GM19238 (cell line): Measurements from ENCODE around the gene SMURF2.

Experiments used
- DNase-seq: peaks from one replicate; pipeline ENCODE4 v3.0.0; 2011; ENCODE audit warnings: low spot score; ENCODE audit not compliant: insufficient read length

SMURF2 gene

DNA sequence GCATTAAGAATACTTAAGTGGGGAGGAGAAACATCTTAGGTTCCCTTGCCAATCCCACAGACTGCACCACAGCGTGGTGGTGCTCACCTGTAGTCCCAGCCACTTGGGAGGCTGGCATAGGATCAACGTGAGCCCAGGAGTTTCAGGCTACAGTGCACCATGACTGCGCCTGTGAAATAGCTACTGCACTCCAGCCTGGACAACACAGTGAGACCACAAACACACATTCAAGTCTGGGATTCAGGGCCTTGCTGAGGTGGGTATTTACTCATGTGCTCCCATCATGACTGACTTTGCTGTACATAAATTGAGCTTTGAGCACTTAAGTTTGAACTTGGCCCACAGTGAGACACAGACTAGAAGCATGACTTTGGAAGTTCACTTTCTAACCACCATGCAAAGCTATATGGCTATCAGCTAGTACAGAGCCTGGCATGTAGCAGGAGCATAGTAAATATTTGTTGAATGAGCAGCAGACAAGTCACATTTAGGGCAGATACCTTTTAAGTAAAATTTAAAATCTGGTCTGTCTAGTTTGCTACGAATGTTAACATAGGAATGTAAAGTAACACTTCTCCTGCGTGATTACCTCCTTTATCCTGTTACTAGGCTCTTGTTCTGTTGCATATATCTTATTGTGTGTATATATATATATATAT, 121.9 kb downstream of the SMURF2 start:
- DNase-seq: no peak

DNA sequence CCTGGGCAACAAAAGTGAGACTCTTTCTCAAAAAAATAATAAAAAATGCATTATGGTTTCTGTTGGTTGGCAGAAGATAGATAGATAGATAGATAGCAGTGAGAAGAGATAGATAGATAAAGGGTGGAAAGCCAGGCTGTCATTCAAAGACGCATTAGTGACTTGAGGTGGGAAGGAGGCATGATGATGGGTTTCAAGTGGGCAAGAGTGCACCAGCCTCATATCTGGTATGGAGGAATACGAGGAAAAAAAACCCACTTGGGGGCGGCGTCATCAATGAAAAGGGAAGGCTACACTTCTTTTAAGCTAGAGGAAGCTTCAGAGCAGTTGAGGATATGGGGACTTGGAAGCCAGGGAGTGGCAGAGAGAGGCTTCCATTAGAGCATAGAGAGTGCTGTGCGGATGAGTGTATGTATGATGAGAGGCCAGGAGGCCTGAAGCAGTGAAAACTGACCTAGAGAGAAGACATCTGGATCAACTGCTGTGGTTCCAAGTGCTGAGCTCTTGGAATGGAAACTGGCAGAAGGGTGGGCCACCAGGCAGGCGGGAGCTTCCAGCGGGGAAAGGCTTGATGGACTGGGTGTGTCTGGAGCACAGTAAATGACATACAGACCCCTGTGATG, 123.5 kb downstream of the SMURF2 start:
- no peak for DNase-seq

DNA sequence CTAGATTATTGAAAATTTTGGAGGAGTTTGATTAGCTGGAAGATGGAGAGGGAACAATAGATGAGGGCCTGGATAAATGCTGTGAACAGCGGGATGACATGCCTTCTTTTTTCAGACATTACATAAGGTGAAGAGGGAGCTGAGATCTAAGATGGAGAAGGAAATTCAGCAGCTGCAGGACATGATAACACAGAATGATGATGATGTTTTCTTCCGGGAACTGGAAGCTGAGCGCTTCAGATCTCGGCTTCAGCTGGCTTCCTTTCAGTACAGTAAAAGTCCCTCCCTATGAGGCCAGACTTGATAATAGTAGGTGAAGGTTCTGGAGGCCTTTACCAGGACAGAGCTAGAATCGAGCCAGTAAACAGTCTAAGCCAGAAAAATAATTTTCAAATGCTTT, 124.6 kb downstream of the SMURF2 start:
- DNase-seq: no peak

DNA sequence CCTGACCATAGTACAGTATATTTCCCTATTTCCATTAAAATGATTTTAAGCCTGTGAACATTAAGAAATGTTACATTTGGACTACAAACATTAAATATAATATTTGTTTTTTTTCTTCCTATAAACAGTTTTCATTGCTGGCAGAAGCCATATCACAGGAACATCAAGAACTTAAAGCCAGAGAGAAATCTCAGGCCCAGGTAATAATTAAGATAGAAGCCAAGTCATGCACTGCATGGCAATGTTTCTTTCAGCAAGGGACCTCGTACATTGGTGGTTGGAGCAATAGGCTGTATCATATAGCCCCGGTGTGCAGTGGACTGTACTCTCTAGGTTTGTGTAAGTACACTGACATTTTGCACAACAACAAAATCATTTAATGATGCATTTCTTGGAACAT, 125.2 kb downstream of the SMURF2 start:
- no peak for DNase-seq

DNA sequence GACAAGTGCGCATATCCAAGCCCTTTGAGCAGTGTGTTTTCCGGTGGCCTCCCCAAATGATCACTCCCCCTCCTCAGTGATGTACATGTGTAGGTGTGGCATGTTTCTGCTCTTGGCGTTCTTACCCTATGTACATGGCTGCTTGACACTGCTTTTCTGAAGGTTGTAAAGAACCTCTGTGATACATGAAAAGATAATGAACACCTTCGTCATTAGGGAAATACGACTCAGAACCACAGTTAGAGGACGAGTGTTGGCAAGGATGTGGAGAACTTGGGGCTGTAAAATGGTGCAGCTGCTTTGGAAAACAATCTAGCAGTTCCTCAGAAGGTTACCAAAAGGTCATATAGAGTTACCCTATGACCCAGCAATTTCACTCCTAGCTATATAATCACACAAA, 126.8 kb downstream of the SMURF2 start:
- no peak for DNase-seq

DNA sequence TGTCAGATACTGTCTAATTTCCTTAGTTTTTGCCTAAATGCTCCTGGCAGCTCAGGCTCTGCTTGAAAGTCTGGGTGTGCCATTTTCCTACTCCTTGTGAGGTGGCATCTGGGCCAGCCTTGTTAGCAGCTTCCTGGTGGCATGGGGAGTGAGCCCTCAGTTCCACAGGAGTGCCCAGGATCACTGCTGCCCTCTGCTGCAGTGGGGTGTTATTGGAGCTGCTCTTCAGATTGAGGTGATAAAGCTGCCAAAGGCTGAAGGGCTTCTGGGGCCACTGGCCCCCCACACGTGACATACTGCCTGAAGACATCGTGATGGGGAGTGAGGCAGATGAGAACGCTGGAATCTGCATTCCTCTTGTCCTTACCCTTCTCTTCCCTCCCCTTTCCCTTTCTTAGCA, 127.9 kb downstream of the SMURF2 start:
- DNase-seq: no peak

DNA sequence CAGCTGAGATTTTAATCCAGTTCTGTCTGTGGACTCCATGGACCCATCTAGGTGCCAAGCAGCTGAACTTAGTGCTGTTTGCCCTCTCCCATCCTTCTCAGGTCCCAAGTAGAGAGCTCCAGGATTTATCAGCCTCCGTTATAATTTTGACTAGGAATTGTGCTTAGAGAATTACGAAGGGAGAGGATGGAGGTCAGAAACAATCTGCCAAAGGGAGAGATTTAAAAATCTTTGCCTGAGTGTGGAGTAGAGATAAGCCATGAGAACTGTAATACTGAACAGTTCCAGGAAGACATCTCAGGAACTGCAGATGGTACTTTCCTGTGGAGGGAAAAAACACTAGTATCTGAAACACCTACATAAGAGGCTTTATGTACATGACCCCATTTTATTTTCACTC, 128.3 kb downstream of the SMURF2 start:
- no peak for DNase-seq

DNA sequence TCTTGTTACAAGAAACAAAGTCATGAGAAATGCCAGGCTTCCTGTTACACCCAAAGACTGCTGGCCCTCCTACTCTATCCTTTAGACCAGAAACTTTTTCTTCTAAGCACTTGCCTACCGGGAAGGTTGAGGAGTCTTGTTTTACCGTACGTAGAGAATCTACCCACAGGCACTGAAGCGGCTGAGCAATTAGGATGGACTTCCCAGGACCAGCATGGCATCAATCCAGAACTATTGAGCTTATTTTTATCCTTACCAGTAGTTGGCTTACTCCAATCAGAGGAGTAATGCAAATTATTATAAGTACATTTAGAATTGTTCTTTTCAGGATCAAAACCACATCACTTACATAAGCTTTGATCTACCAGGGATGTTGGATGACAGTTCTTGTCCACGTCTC, 129.7 kb downstream of the SMURF2 start:
- no peak for DNase-seq

DNA sequence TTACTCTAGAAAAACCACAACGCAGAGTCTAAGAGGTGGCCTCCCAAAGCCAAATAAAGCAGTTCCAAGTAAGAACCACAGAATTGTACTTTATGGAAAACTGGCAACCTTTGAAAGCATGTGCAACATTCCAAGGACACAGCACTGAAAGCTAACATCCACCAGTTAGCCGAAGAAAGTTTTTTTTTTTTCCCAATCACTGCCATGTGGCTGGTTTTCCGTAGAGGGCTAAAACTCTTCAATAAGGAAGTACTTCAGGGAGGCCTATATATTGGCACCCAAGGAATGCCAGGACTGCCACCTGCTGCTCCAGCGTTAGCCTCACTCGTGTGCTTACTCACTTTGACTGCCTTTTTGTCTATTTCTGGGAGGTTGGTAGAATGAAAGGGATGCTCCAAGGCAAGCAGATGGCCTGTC, 130.1 kb downstream of the SMURF2 start:
- no peak for DNase-seq

DNA sequence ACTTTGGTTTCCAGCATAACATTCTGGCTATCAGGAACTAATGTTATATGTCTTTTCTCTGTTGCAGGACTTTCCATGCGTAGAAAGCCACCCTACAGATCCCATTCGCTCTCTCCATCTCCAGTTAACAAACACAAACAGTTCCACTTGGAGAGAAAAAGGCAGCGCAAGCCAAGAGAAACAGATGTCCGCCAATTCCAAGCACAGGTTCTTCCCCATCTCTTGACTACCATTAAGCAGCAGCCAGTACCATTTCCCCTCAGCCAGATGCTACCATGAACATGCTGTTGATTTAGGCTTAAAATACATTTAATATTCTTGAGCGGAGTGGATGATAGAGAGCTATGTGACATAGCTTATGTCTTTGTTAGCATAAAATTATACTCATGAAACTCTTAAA, 132.9 kb downstream of the SMURF2 start:
- no peak for DNase-seq

DNA sequence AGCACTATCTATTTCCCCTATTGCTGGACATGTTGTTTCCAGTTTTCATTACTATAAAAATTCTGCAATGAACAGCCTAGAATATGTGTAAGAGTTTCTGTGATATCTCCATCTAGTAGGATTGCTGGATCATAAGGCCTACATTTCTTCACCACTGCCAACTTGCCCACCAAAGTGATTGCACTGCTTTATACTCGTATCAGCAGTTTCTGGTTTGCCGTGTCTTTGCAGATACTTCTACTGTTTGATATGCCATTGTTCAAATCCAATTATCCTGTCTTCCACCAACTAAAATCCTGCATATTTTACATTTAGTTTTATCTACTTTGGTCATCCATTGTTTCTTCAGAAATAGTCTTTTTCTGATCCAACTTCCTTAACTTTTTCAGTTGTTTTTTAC, 134.2 kb downstream of the SMURF2 start:
- DNase-seq: no peak

DNA sequence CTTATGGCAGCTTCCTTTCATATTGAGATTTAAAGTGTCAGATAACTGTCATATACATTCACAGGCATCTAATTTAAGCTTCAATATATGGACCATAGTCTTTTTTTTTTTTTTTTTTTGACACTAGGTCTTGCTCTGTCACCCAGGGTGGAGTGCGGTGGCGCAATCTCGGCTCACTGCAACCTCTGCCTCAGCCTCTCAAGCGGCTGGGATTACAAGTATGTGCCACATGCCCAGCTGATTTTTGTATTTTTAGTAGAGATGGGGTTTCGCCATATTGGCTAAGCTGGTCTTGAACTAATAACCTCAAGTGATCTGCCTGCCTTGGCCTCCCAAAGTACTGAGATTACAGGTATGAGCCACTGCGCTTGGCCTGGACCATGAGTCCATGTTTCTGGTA, 141.7 kb downstream of the SMURF2 start:
- DNase-seq: no peak

DNA sequence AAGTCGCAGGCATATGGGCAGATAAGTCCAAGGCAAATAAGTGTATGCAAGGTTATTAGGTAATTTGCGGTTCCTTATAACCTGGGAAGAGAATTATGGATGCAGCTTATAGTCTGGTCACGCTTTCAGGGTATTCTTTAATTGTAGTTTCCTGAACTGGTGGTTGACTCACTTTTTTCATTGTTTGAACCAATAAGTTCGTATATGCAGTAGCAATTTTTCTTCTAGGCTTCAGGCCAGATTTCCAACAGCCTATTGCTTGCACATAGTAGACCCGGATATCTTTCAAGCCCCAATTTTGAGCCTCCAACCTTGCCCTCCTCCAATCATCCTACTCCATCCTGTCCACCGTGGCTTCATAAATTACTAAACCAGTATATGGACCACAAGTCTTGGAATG, 142.5 kb downstream of the SMURF2 start:
- DNase-seq: no peak

DNA sequence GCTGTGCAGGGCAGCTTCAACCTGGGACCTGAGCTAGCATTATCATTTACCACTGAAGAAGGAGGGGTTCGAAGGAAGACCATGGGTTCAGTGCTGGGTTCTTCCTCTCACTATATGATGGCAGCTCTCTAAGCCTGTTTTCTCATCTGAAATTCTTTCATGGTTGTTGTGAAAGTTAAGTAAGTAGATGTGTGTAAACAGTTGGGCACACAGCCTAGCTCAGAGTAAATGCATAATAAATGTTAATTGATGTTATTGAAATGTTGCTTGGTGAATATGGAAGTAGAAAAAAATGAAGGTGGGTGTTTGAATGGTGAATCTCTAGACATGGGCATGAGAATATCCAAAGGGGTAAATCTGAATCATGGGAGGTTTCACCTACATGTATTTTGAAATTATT, 146.3 kb downstream of the SMURF2 start:
- no peak for DNase-seq

DNA sequence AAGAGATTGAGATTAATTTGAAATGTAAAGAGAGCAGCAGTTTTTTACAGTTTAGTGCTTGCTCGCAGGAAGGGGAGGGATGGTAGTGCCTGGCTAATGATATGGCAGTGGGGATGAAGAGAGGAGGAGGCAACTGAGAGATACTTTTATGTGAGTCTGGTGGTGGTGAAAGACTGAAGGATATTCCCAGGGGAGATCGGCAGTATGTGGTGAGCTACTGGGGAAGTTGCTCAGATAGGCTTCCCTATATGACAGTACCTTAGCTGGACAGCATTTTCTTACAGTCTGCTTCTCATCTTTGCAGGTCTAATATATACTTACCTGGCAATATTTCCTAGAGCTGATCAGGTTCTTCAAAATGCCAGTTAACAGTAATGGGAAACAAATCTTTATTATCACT, 146.7 kb downstream of the SMURF2 start:
- DNase-seq: no peak

DNA sequence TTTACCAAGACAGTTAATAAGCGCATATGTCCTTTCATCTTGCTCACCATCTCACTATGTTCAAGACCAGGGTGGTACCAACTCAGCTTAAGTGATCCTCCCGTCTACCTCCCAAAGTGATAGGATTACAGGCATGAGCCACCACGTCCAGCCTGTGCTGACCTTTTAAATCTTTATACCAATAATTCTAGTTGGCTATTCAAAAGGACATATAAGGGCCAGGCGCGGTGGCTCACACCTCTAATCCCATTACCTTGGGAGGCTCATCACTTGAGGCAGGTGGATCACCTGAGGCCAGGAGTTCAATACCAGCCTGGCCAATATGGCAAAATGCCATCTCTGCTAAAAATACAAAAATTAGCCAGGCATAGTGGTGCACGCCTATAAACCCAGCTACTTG, 152.9 kb downstream of the SMURF2 start:
- no peak for DNase-seq

DNA sequence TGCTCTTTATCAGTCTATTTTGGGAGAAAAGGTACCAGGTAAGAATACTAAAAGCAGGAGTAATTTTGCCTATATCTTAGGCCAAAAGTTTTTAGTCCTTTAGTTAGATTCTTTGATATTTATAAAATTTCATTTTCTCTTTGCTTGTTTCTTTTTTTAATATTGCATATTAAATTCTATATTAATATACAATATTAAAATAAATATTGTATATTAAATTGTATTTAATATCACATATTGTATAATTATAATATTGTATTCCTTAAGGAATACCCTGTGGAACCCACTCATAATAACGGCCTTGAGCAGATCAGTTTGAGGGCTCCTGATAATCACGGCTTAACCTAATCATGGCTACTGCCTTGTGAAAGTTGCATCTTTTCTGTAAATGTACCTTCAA, 153.4 kb downstream of the SMURF2 start:
- DNase-seq: no peak

DNA sequence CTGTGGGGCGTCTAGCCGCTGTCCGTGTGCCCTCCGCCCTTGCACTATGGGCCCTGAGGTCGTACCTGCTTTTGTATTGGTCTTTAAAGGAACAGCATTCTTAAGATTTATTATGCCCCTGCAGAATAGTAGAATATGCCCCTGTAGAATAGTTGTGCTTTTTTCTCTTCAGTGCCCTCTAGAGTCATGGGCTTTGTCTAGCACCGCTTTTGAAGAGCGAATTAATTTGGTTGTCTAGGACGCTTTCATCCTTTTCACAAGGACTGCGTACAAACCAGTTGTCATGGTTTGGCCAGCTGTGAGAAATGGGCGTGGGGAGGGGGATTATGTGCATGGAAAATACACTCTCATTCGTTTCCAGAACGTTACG, 154.7 kb downstream of the SMURF2 start:
- DNase-seq: no peak

DNA sequence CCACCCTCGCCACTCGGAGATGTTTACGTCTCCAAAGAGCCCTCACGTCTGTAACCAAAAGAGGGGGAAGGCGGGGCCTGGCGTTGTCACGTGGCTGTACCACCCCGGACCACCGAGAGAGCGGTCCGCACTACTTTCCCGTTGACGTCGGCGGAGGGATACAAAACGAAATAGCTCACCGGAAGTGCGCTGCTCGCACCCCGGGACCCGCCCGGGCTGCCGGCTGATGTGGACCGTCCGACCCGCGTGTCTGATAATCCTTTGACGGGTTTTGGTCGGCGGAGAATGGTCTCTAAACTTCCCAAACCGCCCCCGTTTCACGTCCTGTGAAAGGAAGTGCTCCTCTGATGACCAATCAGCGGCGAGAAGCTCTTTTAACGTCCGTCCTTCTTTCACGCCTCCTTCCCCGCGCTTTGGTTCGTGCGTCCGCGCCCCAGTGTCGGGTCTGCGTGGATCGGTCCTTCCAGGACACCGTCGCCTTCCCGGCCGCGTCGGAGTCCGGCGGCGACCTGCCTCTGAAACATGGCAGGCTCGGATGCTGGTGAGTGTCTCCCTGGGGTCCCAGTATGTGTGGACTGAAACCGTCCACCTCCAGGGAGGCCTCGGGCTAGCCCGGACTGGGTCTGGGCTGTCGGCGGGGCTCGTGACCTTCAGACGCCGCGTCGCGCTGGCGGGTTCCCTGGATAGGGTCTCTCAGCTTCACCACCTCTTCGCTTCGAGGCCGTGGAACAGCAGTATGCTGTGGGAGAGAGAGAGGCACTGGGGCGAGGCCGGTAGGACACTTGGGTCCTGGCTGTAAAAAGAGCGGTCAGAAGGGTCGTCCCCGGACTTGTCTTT, 155.3 kb downstream of the SMURF2 start, which contains the start of gene CEP95:
CEP95 (plus strand) TSS at position 402 of the 837 bp plus-strand sequence; CDS start at position 523, 121 bp downstream.
- peak; percentile 81 for DNase-seq

DNA sequence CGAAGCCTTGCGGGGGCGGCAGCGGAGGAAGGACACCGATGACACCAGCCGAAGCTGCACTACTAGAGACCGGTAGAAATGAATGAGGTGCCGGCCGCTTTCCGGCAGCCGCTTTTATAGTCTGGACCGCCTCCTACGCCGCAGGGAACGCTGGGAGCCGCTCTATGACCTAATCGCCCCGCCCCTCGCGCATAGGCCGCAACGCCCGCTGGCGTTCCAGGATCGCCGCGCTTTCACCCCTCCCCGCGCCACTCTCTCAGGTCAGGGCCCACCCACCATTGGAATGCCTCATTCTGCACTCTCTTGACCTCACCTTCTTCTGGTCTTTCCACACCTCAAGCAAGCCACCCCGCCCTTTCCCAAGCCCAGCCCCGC, 155.9 kb downstream of the SMURF2 start, which contains the start of gene DDX5:
DDX5 (minus strand) TSS at position 89 of the 375 bp plus-strand sequence. CDS start 170 bp downstream, outside the sequence.
- DNase-seq: peak; percentile 74

DNA sequence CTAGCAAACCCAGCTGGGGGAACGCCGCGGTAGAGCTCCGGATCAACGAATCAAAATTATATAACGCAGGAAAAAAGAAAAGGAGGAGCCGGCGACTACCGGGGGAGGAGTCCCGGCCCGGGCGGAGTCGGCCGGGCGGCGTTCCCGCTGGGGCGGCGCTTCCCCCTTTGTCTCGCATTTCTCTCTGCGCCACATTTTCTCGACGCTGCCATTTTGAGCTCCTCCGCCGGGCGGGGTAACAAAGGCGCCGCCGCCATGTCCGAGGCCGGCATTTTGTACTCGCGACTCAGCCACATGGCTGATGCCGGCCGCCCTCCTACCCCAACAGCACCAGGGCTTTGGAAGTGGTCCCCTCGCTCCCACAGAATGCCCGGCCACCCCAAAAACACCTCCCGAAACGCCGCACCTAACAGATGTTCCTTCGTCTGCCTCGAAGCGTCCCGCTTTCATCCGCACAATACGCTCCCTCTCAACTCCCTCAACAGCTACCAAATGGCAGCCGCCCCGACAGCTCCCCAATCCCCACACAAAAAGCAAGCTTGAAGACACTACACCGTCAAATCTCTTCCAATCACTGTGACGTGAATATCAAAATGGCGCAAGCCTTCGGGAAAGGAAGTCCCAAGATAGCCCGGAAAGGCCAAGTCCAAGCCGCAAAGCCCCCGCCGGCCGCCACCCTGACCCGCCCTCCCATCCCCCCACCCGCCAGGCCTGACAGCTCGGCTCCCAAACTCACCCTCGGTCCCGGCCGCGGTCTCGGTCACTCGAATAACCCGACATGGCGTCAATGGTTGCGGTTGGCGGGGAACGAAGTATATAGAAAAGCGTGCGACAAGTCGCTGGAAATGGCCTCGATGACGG, 156.5 kb downstream of the SMURF2 start:
- DNase-seq: peak; percentile 67
